HG02642 (cell line): ENCODE data around the gene SYPL1.

Experiments
- ATAC-seq: cut with Tn5 transposase; IDR thresholded peaks from one replicate; pipeline ENCODE4 v1.9.1; 2021; ENCODE audit warnings: mild to moderate bottlenecking; ENCODE audit not compliant: unreplicated experiment, poor library complexity

The SYPL1 gene

DNA sequence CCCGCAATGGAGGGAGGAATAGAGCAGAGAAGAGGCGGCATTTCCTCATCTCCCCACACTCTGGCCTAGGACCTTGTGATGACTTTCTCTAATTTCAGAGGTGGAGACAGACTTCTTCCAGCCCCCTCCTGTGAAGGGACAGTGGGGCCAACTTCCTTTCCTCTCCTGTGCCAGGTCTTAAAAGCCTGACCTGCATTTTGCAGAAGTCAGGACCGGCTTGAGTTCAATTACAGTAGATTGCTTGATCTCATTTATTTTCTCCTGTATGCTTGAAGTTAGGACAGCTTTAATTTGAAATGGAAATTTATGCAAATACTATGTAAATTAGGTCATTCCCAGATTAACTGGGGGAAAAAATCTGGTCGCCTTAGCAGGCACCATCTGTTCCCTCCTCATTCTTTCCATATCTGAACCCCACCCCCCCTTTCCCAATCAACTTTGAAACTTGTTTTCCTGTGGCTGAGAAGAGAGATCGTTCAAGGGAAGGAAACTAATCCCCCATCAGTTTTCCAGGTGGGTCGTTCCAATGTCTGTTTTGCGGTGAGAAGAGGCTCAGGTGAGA lies 57.1 kb downstream of the SYPL1 start:
- no peak for ATAC-seq

DNA sequence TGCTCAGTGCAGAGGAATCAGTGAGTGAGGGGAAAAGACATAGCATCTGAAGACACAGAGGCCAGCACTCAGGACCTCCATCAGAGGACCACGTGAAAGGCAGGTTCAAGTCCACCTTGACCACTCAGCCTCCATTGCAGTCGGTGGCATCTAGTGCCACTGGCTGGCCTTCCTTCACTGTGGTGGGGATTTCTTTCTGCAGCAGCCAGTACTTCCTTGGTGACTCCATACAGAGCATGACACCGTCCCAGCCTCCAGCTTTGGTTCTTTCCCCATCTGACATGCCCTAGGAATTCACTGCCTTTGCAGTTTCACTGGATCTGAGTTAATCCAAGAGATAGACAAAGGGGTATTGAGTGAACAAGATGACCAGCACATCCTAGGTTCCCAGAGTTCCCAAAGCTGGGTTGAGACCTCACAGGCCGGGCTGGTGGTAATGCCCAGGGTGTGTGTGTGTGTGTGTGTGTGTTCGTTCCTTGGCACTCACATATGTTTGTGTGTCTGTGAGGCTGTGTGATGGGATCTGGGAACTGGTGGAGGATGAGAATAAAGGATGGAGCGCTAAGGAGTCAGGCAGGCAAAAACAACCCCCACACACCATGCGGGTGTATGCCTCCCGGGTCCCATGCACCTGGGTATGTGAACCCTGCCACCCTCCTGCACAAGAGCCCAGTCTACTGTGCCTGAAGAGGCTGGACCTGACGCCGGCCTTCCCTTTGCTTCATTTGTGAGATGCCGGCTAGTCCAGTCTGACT lies 57.8 kb downstream of the SYPL1 start:
- no peak for ATAC-seq

DNA sequence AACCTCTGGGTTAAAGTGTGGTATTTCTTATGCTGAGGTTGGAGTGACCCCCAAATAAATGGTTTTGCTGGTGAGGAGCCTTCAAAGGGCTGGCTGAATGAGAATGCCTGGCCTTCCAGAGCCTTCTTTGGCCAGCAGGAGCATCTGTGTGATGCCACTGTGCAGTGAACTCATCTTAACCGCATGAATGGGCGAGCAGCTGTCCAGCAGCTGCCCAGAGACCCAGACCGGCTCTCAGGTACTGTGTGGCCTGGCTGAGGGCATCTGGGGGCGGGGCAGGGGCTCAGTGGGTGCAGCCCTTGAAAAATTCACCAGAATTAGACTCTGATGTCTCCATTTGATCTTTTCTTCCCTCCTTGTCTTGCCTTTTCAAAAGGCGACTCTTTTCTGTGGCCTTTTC lies 59.0 kb downstream of the SYPL1 start:
- no peak for ATAC-seq

- no peak for ATAC-seq
Observed at GRCh38 chr7:106052681-106053080, 59.4 kb downstream of the SYPL1 start.

DNA sequence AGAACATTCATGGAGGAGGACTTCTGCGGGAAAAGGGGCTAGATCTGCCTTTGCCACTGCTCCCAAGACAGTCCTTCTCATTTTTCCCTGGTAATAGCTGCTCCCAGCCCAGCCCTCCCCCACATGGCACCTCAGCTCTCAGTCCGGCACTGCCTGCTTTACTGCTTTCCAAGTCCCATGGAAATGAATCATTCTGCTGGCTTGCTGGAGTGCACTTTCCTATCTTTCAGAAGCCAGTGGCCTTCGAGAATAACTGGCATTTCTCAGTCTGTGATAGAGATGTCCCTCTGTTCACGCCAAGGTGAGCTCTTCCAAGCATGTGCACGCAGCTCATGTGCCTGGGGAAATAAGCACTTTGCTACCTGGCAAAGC lies 61.4 kb downstream of the SYPL1 start:
- no peak for ATAC-seq

DNA sequence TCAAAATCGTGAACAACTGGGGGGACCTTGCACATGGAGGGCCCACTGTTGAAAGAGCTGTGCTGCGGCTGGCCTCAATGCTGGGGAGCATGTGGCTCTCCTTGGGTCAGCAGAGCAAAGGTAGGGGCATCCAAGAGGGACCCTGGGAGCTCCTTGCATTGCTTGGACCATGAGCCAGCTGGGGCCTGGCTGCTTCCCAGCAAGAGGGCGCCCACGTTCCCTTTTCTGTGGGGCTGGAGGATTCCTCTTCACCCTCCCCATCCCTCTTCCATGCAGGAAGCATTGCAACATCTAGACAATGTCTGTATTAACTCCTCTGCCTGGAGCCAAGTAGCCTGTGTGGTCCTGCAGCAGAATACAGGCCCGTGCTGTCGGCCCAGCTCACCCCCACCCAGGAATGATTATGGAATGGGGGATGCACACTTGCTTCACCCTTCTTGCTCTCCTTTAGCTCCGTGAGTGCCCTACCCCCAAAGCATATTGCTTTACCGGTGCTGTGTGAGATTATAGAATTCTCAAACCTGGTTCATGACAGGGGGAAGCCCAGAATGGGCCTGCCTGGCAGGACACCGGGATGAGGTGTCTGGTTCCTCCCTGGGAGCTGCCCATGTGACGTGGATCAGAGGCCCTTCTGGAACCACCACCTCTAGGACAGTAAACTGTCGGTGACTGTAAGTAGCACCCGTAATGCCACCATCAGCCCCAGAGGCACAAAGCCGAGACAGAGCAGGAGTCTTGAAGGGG lies 61.9 kb downstream of the SYPL1 start:
- ATAC-seq, result no peak

DNA sequence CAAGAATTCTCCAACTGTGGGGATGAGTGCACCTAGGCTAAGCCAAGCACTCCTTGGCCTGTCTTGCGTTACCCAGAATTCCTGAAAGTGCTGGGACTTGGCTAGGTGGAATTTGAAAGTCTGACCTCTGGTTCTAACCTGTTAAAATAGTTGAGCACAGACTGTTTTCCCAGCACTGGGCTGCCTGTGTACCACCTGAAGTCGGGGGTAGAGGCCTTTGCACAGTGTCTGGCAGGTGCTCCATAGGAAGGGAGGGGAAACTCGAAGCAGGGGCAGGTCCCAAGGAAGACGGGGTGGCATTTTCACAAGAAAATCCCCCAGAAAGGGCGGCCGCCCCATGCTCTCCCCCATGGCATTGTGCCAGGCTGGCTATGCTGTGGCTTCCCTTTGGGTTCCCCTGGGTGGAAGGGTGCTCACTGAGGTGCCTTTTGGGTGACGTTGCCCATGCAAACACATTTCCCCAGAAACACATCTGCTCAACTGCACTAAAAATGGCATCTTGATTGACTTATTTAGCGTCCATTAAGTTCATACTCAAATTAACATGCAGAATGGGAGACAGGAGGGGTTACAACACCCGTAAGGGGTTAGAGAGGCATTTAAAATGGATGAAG lies 62.9 kb downstream of the SYPL1 start:
- ATAC-seq, result no peak

- no peak for ATAC-seq
Observed at GRCh38 chr7:106048706-106049020, 63.4 kb downstream of the SYPL1 start.

DNA sequence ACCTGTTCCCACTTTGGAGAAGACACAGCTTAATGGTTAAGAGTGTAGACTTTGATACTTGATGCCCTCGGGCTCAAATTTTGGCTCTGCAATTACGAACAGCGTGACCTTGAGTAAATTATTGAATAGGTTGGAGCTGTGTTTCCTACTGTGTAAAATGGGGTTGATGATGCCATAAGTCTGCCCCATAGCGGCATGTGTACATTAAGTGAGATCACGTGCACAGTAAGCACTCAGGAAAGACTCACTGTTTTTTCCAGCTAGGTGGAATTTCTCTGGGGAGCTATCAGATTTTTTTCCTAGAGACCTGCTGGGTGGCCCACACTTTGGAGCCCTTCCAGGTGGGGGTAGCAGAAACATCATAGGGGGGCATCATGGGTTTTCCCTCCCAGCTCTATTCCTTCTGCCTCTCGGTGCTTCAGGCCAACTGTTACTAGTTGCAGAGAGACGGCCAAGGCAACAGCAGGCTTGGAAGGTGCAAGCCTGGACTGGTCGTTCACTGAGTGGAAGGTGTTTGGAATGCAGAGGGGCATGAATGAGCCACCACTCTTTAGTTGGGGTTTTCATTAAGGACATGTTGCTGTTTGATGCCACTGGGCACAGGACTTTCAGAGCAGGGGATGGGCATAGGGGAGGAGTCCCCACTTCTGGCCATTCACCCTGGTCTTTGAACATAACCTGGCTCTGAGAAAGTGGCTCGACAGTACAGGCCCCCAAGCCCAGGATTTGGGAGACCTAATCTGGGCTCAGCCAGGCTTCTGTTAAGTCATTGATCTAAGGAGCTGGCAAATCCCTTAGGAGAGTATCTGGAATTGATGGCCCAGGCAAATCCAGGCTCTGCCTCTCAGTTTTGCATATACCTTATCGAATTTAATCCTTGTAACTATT lies 64.0 kb downstream of the SYPL1 start:
- no peak for ATAC-seq

GRCh38 chr7:106047184-106047583 lies 64.9 kb downstream of the SYPL1 start:
- no peak for ATAC-seq

- ATAC-seq, result no peak
Observed at GRCh38 chr7:106045586-106045985, 66.5 kb downstream of the SYPL1 start.

- ATAC-seq, result no peak
Observed at GRCh38 chr7:106045139-106045538, 67.0 kb downstream of the SYPL1 start.

DNA sequence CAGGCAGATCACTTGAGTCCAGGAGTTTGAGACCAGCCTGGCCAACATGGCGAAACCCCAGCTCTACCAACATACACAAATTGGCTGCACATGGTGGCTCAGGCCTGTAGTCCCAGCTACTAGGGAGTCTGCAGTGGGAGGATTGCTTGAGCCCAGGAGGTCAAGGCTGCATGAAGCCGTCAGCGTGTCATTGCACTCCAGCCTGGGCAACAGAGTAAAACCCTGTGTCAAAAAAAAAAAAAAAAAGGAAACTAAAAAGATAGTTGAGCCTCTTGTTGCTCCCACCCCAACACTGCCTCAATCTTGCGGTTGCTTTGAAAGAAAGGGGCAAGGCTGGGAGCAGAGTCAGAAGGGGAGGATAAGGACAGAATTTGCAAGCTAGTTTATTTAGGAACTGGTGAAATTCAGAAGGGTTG lies 69.9 kb downstream of the SYPL1 start:
- ATAC-seq, result no peak

DNA sequence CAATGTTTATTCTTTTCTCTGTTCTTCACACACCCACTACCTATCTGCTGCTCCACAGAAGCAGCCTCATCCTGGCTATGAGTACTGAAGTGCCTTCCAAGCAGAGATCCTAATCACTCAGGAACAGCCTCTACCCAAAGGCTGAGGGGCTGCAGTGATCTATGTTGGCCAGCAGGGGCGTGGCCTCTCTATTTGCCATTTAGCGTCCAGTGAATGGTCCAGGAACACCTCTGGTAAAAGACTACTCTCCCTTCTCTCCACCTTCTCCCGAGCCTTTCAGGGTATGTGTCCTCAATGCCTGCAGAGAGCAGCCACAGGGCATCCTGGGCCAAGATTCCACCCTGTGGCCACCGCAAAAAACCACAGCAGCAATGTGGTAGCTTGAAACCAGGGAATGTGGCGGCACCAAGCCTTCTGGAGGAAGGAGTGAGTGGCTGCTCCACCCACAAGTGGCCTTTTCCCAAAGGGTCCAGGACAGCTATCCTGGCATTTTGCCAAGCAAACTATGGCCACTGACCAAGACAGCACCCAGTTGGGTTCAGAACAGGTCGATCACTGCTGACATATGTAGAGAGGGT lies 70.9 kb downstream of the SYPL1 start:
- peak; percentile 58 for ATAC-seq
